ENCODE results near the gene MYO15B.
"Not testable (repeated sequence)": the region's sequence is repeated elsewhere in the genome, so short reads cannot be mapped to it uniquely, and the experiment has no call there.

Gene MYO15B

DNA sequence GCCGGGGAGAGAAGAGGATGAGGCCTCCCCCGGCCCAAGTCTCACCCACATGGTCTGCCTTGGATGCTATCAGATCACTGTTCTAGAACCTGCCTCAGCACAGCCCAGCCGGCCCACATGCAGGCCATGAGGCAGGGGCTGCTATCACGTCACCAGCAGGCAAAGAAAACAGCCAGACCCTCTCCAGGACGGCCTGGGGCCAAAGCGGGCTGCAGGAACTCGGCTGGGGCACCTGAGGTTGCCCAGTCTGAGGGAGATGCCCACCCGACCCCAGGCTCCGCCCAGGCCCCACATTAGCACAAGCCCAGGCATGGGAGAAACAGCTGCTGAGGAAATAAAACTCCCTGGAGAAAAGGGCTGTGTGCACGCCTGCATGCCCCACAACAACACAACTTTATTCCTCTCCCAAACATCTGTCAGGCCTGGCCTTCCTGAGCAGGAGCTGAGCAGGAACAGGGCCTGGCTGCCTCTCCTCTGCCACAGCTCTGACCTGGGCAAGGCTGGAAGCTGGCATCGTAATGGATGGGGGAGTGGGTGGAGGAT, 39.0 kb downstream of the MYO15B start:
- DNase-seq: no peak

DNA sequence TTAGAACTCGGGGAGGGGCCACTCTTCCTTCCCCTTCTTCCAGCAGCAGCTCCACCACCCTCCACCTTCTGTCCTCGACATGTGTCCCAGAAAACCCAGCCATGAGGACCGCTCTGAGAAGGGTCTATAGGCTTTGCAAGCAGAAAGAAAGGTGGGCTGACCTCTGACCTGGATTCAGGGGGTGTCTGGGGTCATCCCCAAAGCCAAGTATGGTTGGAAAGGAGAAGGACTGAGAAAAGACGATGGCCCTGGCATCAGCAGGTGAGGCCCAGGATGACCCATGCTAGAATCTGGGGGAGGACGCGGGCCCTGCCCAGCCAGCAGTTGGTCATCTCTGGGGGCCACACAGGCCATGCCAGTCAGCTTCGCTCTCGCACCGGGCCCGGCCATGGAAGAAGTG, 39.5 kb downstream of the MYO15B start:
- no peak for DNase-seq

DNA sequence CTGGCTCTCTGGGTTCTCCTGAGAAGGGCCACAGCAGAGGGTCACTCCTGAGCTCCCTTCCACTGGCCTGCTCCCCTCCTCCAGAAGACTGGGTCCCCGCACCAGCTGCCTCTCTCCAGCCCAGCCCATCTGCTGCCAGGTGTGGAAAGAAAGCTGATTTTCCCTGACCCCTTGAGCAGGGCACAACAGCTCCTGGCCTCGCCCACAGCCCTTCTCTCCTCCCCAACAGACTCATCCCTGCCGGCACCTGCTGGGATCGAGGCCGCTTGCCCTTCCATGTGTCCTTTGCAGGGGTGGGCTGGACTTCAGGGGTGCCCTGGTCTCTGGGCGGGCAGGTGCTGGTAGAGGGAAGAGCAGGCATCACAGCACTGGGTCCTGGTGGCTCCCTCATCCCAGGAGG, 40.8 kb downstream of the MYO15B start:
- no peak for DNase-seq

DNA sequence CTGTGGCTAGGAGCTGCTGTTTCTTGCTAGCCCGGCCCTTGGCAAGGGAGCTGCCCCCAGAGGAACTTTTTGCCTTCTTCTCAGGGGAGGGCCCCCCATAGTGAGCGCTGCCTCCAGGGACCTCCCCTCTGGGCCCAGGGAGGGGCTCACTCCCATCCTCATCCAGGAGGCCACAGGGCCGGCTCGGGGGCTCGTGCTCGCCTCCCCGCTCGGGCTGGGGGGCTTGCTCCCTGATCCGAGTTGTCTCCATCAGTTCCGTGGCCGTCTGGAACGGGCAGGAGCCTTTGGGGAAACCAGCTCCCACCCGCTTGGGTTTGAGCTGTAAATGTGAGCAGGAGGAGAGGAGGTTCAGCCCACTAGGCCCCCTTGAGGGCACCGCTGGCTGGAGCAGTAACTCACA, 41.6 kb downstream of the MYO15B start:
- DNase-seq: no peak

DNA sequence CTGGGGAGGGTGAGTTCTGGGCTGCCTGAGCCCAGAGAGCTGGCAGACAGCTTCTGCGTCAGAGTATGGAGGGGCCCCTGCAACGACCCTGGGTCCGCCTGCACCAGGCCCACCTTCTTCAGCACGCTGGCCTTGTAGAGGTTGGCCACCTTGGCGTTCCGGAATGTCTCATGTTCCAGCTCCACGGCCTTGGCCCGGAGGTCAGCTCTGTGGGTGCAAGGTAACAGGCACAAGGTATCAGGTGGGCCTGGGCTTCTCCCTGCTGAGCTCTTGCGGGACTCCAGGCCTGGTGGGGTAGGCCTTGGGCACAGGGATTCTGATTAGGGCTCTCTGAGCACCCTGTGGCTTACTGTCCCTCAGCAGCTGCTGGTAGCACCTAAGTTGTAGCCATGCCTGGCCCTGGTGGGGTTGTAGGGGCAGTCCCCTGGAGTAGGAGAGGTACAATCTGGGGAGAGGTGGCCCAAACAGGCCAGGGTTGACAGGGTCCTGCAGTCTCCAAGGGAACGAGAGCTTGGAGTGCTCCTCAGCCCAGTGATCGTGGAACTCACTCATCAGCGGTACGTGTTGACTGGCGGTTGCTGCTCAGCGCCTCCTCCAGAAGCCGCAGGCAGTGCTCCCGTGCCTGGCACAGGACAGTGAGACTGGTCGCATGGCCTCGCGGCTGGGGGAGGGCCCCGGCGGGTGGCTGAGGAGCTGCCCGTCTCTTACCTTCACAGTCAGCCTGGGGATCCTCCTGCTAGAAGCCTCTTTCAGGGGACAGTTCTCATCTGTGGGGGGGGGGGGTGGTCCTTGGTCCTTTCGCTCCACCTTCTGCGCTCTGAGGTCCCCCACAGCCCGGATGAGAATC, 42.7 kb downstream of the MYO15B start:
- DNase-seq: no peak

DNA sequence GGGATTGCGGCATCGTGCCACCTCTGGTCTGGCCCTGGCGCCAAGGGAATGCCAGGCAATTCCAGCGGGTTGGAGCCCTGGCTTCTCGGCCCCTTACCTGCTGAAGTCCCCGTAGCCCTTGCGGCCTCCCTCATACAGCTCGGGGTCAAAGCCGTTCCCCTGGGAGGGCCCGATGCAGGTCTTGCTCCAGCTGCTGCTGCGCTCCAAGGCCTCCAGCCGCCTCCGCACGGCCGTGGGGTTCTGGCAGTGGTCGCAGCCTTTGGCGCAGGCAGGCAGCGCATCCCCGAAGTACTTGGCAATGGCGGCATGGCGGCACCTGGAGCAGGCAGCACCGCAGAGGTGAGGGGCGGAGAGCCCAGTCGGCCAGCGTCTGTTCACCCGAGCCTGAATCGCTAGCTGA, 43.8 kb downstream of the MYO15B start:
- no peak for DNase-seq

DNA sequence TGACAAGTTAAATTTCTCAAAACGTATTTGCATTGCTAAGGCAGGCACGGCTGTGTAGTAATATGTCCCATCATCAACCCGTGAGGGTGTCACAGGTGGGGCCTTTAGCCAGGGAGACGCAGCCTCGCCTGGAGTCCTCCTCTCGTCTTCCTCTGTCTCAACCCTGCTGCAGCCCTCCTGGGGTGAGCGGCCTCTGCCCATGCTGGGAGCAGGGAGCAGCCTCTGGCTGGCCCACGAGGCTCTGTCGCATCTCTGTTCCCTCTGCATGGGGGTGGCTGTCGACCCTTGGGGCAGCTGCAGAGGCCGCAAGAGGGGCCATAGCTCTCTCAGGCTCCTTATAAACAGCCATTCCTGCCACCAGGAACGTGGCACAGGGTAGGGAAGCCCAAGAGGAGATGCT, 44.8 kb downstream of the MYO15B start:
- DNase-seq: no peak

DNA sequence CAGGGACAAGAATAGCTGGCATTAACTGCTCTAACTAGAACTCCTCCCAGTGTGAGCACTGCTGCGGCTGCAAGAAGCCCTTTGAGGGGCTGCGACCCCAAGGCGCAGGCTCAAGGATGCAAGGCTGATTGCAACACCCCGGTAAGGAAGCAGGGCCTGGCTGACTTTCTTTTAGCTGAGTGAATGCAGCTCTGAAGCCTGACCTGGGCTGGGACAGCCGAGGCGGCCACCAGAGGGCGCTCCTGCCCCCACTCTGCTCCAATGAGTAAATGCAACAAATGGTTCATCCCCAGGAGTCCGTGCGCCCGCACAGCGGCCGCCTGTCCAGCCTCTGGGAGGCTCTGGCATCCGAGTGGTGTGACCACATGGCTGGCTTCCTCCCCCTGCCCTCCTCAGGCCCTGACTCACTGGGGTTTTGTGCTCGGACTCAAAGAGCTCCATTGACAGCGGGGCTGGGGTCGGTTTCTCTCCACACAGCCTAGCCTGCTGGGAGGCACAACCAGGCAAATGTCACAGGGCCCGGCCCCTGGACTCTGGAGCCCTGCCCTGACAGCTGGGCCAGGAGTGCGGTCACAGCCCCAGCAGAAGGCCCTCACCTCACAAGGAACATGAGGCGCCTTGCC, 45.4 kb downstream of the MYO15B start, which contains the start of gene SMIM5:
Gene SMIM5, plus strand, starts transcription at position 572 of the 623 bp plus-strand sequence. CDS start 6,768 bp downstream, outside the sequence.
- peak; percentile 83 for DNase-seq

DNA sequence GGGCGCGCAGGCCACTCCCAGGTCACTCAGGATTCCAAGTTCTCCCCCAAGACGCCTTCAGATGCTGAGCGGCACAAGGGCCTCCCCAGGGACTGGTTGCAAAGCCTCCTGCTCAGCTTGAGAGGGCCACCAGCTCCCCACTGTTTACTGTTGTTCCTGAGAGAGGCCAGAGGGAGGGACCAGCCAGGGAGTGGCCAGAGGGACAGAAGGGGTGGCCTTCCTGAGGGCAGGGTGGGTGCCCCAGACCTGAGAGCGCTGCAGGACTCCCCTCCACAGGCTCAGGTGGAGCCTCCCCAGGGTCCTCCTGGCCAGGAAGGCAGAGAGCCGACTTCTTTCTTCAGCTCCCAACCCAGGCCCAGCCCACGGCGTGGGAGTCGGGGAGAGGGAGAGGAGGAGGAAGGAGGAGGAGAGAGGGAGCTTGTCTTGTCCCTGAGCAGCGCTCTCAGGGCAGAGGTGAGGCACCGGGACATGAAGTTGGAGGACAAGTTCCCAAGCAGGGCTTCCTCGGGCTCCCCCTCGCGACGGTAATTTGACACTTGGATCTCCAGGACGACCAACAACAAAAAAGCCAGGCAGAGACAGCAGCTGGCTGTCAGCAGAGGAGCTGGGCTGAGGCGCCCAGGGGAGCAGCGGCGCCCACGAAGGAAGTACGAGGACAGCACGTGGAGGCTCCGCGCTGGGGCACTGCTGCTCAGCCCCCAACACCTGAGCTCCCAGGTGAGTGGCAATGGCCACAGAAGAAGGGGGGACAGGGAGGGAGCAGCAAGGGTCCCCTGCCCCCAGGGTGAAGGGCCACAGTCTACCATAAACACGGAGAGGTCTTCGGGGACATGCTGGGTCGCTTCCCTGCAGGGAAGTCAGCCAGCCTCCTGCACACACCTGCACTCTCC, 46.1 kb downstream of the MYO15B start:
- DNase-seq: peak; percentile 89

DNA sequence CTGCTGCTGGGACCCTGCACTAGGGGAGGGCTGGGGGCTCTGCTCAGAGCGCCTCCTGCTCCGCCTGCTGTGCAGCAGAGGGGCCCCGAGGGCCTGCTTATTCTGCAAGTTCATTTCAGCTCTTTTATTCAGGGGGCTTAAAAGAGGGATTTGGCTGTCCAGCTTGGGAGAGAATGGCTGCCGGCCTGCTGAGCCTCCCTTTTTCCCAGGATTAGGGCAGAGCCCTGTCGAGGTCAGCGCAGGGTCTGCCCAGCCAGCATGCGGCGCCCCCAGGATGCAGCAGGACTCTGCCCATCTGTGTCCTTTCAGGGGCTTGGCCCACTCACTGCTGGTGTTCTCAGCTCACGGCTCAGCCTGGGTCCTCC, 46.8 kb downstream of the MYO15B start:
- DNase-seq: no peak

DNA sequence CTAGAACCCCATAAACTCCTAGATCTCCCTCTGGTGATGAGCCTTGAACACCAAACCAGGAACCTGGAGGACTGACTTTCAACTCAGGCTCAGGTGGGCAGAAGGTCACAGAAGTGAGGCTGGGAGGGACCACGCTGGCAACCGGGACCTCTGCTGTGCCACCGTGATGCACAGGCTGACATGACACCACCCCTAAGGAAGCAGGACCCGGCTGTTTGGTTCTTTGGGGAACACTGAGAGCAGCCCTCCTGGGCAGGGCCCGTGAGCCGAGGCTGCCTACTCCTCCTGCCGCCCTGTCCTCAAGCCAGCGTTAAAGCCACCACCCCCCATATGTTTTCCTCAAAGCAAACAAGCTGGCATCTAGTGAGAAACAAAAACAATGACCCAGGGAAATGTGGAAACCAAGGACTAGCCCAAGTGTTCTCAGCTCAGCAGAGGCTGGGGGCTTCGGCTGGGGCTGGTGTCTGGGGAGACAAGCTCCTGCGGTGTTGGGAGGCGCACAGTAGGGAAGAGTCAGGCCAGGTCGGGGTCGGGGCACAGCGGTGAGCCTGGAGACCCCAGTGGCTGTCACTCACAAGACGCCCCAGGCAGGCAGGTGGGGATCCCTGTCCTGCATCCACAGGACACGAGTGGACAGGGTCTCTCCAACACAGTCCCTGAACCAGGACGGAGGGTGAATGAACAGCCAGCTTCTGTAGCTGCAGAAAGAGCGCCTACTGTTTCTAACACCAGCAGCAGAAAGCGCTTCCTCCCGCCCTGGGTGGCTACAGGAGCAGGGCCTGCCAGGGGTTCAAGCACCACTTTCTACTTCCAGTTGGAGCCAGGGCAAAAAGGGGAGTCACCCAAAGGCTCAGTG, 47.4 kb downstream of the MYO15B start:
- DNase-seq: no peak

DNA sequence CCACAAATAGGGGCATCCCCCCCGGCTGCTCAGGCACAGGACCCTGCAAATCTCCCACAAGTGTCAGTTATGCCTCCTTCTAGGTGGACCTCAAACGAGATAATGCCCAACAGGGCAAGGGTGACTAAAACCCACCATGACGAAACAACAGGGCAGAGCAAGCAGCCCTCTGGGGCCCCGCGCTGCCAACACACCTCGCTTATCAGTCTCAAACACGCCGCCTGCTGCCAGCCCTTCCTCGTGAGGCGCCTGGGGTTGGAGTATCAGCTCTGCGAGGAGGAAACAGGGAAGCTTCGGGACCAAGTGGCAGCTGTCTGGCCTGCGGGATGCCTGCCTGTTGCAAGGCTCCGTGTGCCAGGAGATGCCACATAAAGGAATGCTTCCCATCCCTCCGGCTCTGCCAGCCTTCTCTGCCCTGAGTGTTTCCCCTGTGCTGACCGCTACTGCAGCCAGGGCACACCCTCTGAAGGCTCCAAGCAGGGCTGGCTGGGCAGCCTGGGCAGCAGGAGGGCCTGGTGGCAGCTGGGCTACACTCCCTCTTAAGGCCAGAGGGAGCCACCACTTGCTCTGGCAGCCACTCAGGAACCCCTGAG, 48.1 kb downstream of the MYO15B start:
- DNase-seq: no peak

DNA sequence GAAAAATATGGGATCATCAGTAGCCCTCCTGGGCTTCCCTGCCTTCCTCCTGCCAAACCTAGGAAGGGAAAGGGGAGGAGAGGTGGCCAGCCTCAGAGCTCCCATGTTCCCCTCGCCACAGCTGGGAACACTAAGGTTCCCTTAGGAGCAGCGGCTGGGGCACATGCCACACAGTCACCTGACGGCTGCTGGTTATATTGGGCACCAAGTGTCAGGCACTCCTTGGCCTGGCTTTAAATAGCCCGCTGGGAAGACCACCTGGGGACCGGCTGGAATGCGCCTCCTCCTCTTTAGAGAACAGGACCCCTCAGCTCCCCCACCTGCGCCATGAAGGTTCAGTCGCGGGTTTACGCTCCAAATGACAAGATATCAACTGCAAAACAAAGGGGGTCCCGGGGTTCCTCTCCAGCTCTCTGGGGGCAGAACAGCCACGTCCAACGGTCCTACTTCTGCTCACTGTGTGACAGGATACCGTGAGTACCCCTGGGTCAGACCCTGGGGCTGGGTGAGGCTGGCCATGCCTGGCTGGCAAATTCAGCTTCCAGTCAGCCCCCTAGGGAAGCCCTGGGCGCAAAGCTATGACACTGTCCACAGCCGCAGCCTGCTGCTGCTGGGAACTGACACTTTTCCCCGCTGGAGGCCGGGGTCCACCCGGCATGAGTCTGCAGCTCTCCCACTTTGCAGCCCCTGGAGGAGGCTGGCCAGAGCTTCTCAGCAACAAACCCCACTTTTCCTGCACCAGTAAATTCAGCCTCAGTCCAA, 49.0 kb downstream of the MYO15B start:
- no peak for DNase-seq

DNA sequence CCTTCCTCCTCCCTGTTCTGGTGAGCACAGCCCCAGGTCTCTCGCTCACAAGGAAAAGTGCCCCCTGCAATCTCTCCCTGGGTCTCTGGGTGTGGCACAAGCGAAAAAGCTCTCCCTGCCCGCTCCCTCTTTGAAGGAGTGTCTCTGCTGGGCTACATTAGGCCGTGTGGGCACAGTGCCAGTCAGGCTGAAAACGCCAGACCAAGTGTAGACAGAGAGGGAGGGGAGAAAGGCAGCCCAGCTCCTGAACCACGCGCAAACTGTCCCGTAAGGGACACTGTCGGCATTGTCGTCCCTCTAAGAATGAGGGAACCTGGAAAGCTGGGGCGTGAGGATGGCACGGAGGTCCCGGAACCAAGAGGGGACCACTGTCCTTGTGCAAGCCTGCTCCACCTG, 49.5 kb downstream of the MYO15B start:
- DNase-seq: no peak

DNA sequence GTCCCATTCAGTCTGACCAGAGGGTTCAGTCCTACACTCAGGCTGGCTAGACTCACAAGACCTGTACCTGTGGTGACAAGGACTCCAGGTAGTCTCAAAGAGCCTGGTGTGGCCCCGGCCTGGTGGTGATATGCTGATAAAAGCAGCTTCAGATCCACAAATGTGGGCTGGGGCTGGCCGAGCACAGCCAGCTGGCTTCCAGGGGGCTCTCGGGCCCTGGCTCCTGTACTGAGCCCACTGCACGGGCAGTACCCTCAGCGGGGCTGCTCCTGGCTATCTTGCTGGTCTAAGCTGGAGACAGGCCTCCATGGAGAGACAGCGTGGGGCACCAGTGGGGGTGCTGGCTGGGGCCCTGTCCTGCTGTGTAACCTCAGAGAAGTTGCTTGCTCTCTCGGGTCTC, 50.0 kb downstream of the MYO15B start:
- DNase-seq: no peak

DNA sequence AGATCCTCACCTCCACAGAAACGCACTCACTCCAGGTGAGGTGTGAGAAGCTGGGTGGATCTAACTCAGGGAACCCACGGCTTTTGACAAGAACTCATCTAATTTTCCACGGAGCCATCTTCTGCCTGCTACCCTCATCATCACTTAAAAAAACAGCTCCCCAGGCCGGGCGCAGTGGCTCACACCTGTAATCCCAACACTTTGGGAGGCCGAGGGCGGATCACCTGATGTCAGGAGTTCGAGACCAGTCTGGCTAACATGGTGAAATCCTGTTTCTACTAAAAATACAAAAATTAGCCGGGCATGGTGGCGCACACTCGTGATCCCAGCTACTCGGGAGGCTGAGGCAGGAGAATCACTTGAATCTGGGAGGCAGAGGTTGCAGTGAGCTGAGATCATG, 50.4 kb downstream of the MYO15B start:
- not testable (repeated sequence) for DNase-seq

DNA sequence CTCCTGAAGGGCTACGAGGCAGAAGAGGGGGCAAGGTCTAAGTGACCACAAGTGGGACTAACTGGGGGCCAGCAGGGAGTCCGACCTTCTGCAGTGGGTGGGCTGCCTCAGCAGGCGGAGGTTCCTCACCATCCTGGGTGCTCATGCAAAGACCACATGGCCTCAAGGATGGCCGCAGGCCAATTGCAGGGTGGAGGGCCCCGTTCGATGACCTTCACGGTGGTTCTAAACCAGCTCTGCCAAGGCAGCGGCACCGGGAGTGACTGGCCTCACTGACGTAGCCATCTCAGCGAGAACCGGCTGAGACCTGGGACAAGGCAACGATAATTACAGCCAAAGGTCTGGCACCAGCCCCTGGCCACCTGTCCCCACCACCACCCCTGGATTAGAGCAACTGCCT, 51.3 kb downstream of the MYO15B start:
- DNase-seq: no peak

DNA sequence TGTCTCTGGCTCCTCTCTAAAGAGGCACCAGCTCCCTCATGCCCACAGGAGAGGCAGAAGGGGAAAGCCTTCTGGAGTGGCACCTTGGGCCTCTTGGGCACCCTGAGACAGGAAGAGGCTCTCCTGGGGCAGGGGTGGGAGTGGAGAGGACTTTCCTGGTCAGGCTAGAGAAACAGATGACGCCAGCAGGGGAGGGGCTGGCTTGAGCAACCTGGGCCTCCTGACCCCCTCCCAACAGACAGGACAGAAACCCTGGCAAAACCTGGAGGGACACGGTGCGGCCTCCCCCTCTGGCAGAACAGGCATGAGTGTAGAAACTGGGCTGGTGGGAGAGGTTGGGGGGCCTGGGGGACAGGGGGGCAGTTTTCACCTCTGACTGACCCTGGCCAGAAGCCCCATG, 51.7 kb downstream of the MYO15B start:
- DNase-seq: no peak

DNA sequence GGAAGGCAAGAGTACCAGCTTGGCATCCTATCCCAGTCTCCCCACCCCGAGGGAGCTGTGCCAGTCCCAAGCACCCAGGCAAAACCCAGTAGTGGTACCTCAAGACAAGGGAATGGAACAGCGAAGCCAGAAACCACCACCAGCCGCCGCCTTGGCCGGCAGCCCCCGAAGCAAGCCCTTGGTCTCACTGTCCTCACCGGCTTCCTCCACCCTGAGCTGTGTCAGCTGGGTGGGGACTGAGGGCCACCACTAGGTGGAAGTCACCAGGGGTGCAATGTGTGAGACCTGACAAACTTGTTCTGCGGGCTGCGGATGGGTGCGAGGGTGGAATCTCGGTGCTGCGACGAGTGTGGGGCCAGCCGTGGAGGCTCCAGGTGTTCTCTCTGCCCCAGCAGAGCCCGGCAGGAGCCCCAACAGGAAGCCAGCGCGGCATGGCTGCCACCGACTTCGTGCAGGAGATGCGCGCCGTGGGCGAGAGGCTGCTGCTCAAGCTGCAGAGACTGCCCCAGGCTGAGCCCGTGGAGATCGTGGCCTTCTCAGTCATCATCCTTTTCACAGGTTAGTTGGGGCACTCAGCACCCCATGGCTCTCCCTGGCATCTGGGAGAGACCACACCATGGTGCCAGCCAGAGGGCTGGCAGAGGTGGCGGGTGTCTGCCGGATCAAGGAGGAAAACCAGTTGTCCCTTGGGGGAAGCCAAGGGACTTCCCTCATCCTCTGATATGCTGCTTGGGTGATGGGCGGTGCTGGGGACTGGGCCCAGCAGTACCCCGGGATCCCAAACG, 52.4 kb downstream of the MYO15B start:
- no peak for DNase-seq

DNA sequence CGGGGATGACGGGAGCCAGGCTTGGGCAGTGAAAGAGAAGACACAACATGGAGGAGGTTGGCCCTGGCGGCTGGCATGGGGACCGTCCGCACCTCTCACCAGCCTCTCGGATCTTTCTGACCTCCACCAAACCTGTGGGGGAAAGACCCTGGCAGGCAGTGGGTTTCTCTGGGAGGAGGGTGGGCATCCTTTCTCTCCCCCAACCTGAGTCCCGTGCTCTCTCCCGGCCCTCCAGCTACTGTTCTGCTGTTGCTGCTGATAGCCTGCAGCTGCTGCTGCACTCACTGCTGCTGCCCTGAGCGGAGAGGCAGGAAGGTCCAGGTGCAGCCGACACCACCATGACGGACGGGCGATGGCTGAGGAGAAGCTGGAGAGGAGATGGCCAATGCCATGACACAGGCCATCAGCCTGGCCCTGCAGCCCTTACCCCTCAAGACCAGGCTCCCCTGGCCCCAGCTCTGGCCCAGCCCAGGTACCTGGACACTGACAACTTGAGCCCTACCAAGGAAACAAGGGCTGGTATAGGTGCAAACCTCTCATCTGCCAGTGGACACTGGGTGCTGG, 53.0 kb downstream of the MYO15B start:
- no peak for DNase-seq

All from kidney glomerular epithelial cell (primary cell).